ENCODE results near the gene ARHGEF37. TPM values are rescaled to one million over a fixed set of nuclear protein-coding genes. Genes with fewer than 3 reads are reported as not detected.
A peak's percentile ranks its signal among the peaks of the same experiment; 100 is the strongest.

The ARHGEF37 gene
- total RNA-seq, 1 experiment from 2014 or later: 17.0 TPM

- Histone ChIP-seq H3K9ac (ENCODE audit: low read length) (no peak overlapping the region), H3K27me3 (ENCODE audit: low read length) (no peaks in the 10 kb centered on the region), H3K36me3 (ENCODE audit: insufficient read depth, low read length) (no peaks in the 10 kb centered on the region), H3K4me1 (ENCODE audit: low read length) (peaks cover 7% of the 10 kb centered on the region), H3K9me3 (ENCODE audit: low read length) (no peaks in the 10 kb centered on the region), H2AFZ (ENCODE audit: low read length) (no peak overlapping the region), H3K27ac (ENCODE audit: low read length) (no peak overlapping the region), H3K9me2 (replicated peaks; ENCODE audit: insufficient read depth, low read length) (no peaks in the 10 kb centered on the region), H4K20me1 (ENCODE audit: insufficient read depth, low read depth, low read length) (no peaks in the 10 kb centered on the region), H3K79me2 (ENCODE audit: low read length) (no peaks in the 10 kb centered on the region), H3K4me3 (ENCODE audit: low read length) (no peak overlapping the region), H3K4me2 (ENCODE audit: low read depth, low read length, poor library complexity, severe bottlenecking) (no peak overlapping the region)
- DNase-seq: no peak
These were observed 71.4 kb downstream of the ARHGEF37 start for GRCh38 chr5:149652697-149653096.

DNA sequence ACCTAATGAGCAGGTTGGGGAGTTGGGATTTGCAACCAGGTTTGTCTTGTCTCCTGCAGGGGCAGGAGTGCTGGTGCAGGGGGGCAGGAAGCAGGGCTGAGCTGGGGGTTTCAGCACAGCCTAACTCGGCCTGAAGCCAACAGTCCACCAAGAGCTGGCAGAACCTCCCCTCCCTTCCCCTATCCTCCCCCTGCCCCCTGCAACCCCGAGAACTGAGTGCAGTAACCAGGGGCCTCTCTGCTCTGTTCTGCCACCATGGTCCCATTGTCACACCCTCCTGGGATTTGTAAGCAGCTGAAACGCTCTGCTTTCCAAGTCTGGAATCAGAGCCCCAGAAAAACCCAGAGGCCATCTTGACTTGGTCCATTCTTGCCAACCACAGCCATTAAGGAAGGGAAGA is 72.9 kb downstream of the ARHGEF37 start:
- Histone ChIP-seq H3K9me3 (ENCODE audit: low read length) (no peaks in the 10 kb centered on the region), H3K9ac (ENCODE audit: low read length) (no peak overlapping the region), H3K9me2 (replicated peaks; ENCODE audit: insufficient read depth, low read length) (no peaks in the 10 kb centered on the region), H4K20me1 (ENCODE audit: insufficient read depth, low read depth, low read length) (no peaks in the 10 kb centered on the region), H3K27ac (ENCODE audit: low read length) (no peak overlapping the region), H2AFZ (ENCODE audit: low read length) (no peak overlapping the region), H3K4me1 (ENCODE audit: low read length) (0 out of 2 replicates have a peak, but pooled peaks cover 5% of the 10 kb centered on the region), H3K4me3 (ENCODE audit: low read length) (no peak overlapping the region), H3K79me2 (ENCODE audit: low read length) (no peaks in the 10 kb centered on the region), H3K4me2 (ENCODE audit: low read depth, low read length, poor library complexity, severe bottlenecking) (no peak overlapping the region), H3K36me3 (ENCODE audit: insufficient read depth, low read length) (no peaks in the 10 kb centered on the region), H3K27me3 (ENCODE audit: low read length) (no peaks in the 10 kb centered on the region)
- DNase-seq: no peak

DNA sequence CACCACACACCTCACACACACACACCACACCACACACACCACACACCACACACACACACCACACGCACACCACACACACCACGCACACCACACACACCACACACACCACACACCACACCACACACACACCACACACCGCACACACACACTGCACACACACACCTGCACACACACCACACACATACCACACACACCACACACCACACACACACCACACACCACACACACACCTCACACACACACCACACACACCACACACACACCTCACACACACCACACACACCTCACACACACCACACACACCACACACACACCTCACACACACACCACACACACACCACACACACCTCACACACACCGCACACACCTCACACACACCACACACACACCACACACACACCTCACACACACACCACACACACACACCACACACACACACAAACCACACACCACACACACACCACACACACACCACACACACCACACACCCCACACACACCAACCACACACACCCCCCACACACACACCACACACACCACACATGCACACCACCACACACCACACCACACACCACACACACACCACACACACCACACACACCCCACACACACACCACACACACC is 73.7 kb downstream of the ARHGEF37 start:
- Histone ChIP-seq H3K27ac (ENCODE audit: low read length) (no peak overlapping the region), H3K4me1 (ENCODE audit: low read length) (0 out of 2 replicates have a peak, but pooled peaks cover 5% of the 10 kb centered on the region), H3K36me3 (ENCODE audit: insufficient read depth, low read length) (no peaks in the 10 kb centered on the region), H3K9ac (ENCODE audit: low read length) (no peak overlapping the region), H3K79me2 (ENCODE audit: low read length) (no peaks in the 10 kb centered on the region), H3K9me3 (ENCODE audit: low read length) (no peaks in the 10 kb centered on the region), H4K20me1 (ENCODE audit: insufficient read depth, low read depth, low read length) (no peaks in the 10 kb centered on the region), H3K4me3 (ENCODE audit: low read length) (no peak overlapping the region), H3K4me2 (ENCODE audit: low read depth, low read length, poor library complexity, severe bottlenecking) (no peak overlapping the region), H3K9me2 (replicated peaks; ENCODE audit: insufficient read depth, low read length) (no peaks in the 10 kb centered on the region), H3K27me3 (ENCODE audit: low read length) (no peaks in the 10 kb centered on the region), H2AFZ (ENCODE audit: low read length) (no peak overlapping the region)
- no peak for DNase-seq

DNA sequence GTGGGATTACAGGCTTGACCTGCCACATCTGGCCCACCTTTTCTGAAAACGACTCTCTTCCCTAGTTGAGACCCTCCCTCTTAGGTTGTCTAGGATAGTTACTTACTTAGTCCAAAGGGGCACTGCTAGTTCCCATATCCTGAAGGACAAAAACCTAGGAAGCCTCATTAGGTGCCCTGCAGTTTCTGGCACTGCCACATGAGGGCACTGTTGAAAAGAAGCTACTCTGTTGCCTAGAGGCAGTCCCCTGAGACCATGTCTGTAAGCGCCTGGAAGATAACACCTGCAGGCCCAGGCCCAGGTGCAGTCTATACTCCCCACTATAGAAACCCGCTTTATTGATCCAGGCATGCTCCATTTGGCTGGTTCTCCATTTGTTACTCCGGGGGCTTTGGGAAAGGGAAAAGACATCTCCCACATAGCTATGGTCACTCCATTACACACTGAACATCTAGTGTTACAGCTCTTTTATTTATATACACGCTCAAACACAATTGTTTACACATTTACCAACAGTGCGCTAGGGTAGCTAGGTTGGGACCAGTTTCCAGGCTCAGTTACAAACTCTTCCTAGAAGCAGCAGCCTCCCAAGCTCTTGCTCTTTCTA is 75.4 kb downstream of the ARHGEF37 start:
- H3K27me3 ChIP-seq (ENCODE audit: low read length): no peaks in the 10 kb centered on the region
- H2AFZ ChIP-seq (ENCODE audit: low read length): no peak overlapping the region
- no peaks in the 10 kb centered on the region for H4K20me1 ChIP-seq (ENCODE audit: insufficient read depth, low read depth, low read length)
- no peaks in the 10 kb centered on the region for H3K36me3 ChIP-seq (ENCODE audit: insufficient read depth, low read length)
- no peak overlapping the region for H3K4me2 ChIP-seq (ENCODE audit: low read depth, low read length, poor library complexity, severe bottlenecking)
- peak; percentile 88 for DNase-seq
- H3K79me2 ChIP-seq (ENCODE audit: low read length): no peaks in the 10 kb centered on the region
- H3K9me3 ChIP-seq (ENCODE audit: low read length): no peaks in the 10 kb centered on the region
- H3K4me3 ChIP-seq (ENCODE audit: low read length): no peak overlapping the region
- H3K9me2 ChIP-seq (replicated peaks; ENCODE audit: insufficient read depth, low read length): no peaks in the 10 kb centered on the region
- no peak overlapping the region for H3K9ac ChIP-seq (ENCODE audit: low read length)
- no peak overlapping the region for H3K27ac ChIP-seq (ENCODE audit: low read length)
- H3K4me1 ChIP-seq (ENCODE audit: low read length): 0 out of 2 replicates have a peak, but pooled peaks cover 5% of the 10 kb centered on the region

DNA sequence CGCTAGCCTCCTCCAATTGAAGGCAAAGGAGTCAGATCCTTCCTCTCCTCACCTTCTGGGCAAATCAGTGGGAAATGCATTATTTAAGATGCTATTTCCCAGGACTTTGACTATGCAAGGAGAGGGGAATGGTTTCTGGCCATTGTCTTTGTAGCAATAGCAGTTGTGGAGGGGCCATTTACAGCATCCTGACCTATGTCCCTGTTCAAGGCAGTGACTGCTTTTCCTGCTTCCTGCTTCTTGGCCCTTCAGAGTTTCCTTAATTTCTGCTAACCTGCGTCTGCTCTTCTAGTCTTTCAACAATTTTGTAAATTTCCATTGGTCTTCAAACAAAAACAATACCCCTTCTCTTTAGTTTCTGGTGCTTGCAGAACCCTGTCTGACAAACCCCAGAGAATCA is 76.0 kb downstream of the ARHGEF37 start:
- no peaks in the 10 kb centered on the region for H3K79me2 ChIP-seq (ENCODE audit: low read length)
- H3K27ac ChIP-seq (ENCODE audit: low read length): no peak overlapping the region
- H3K9me2 ChIP-seq (replicated peaks; ENCODE audit: insufficient read depth, low read length): no peaks in the 10 kb centered on the region
- H3K4me1 ChIP-seq (ENCODE audit: low read length): 0 out of 2 replicates have a peak, but pooled peaks cover 5% of the 10 kb centered on the region
- no peaks in the 10 kb centered on the region for H3K27me3 ChIP-seq (ENCODE audit: low read length)
- no peak for DNase-seq
- H2AFZ ChIP-seq (ENCODE audit: low read length): no peak overlapping the region
- H3K4me3 ChIP-seq (ENCODE audit: low read length): no peak overlapping the region
- no peak overlapping the region for H3K4me2 ChIP-seq (ENCODE audit: low read depth, low read length, poor library complexity, severe bottlenecking)
- no peaks in the 10 kb centered on the region for H3K36me3 ChIP-seq (ENCODE audit: insufficient read depth, low read length)
- H3K9ac ChIP-seq (ENCODE audit: low read length): no peak overlapping the region
- no peaks in the 10 kb centered on the region for H4K20me1 ChIP-seq (ENCODE audit: insufficient read depth, low read depth, low read length)
- H3K9me3 ChIP-seq (ENCODE audit: low read length): no peaks in the 10 kb centered on the region

DNA sequence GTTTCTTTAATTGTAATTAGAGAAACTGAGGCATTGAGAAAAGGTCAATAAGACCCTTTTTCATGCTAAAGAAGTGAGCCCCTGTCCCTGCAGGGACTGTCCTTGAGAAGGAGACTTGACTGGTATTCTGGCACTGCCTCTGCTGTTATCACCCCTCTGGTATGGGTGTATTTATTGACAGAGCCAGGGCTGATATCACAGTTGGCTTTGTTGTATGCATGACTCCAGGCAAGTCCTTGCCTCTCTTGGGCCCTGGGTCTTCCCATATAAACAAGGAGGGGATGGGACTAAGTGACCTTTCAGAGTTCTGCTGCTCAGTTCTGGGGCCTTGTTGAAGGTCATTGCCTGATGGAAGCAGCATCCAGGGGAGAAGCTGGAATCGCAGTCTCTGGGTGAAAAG is 77.0 kb downstream of the ARHGEF37 start:
- Histone ChIP-seq H3K36me3 (ENCODE audit: insufficient read depth, low read length) (no peaks in the 10 kb centered on the region), H3K4me1 (ENCODE audit: low read length) (0 out of 2 replicates have a peak, but pooled peaks cover 5% of the 10 kb centered on the region), H3K79me2 (ENCODE audit: low read length) (no peaks in the 10 kb centered on the region), H3K27ac (ENCODE audit: low read length) (no peak overlapping the region), H2AFZ (ENCODE audit: low read length) (no peak overlapping the region), H3K4me2 (ENCODE audit: low read depth, low read length, poor library complexity, severe bottlenecking) (no peak overlapping the region), H3K9me3 (ENCODE audit: low read length) (no peaks in the 10 kb centered on the region), H3K27me3 (ENCODE audit: low read length) (no peaks in the 10 kb centered on the region), H4K20me1 (ENCODE audit: insufficient read depth, low read depth, low read length) (no peaks in the 10 kb centered on the region), H3K4me3 (ENCODE audit: low read length) (no peak overlapping the region), H3K9me2 (replicated peaks; ENCODE audit: insufficient read depth, low read length) (no peaks in the 10 kb centered on the region), H3K9ac (ENCODE audit: low read length) (no peak overlapping the region)
- no peak for DNase-seq

- no peaks in the 10 kb centered on the region for H3K36me3 ChIP-seq (ENCODE audit: insufficient read depth, low read length)
- H3K27me3 ChIP-seq (ENCODE audit: low read length): no peaks in the 10 kb centered on the region
- DNase-seq: no peak
- H3K9ac ChIP-seq (ENCODE audit: low read length): no peak overlapping the region
- H3K27ac ChIP-seq (ENCODE audit: low read length): no peak overlapping the region
- no peaks in the 10 kb centered on the region for H4K20me1 ChIP-seq (ENCODE audit: insufficient read depth, low read depth, low read length)
- H3K79me2 ChIP-seq (ENCODE audit: low read length): no peaks in the 10 kb centered on the region
- H2AFZ ChIP-seq (ENCODE audit: low read length): no peak overlapping the region
- no peak overlapping the region for H3K4me3 ChIP-seq (ENCODE audit: low read length)
- no peaks in the 10 kb centered on the region for H3K9me2 ChIP-seq (replicated peaks; ENCODE audit: insufficient read depth, low read length)
- peaks cover 4% of the 10 kb centered on the region; the same call in 1 of the 2 replicates for H3K9me3 ChIP-seq (ENCODE audit: low read length)
- H3K4me1 ChIP-seq (ENCODE audit: low read length): peaks cover 12% of the 10 kb centered on the region
- no peak overlapping the region for H3K4me2 ChIP-seq (ENCODE audit: low read depth, low read length, poor library complexity, severe bottlenecking)
These were observed 82.8 kb downstream of the ARHGEF37 start for GRCh38 chr5:149664083-149664482.

- Histone ChIP-seq H3K9me2 (replicated peaks; ENCODE audit: insufficient read depth, low read length) (no peaks in the 10 kb centered on the region), H3K4me1 (ENCODE audit: low read length) (peaks cover 12% of the 10 kb centered on the region), H3K27ac (ENCODE audit: low read length) (no peak overlapping the region), H3K79me2 (ENCODE audit: low read length) (no peaks in the 10 kb centered on the region), H3K9ac (ENCODE audit: low read length) (no peak overlapping the region), H3K4me3 (ENCODE audit: low read length) (no peak overlapping the region), H3K9me3 (ENCODE audit: low read length) (peaks cover 4% of the 10 kb centered on the region; the same call in 1 of the 2 replicates), H4K20me1 (ENCODE audit: insufficient read depth, low read depth, low read length) (no peaks in the 10 kb centered on the region), H3K4me2 (ENCODE audit: low read depth, low read length, poor library complexity, severe bottlenecking) (no peak overlapping the region), H3K36me3 (ENCODE audit: insufficient read depth, low read length) (no peaks in the 10 kb centered on the region), H3K27me3 (ENCODE audit: low read length) (no peaks in the 10 kb centered on the region), H2AFZ (ENCODE audit: low read length) (no peak overlapping the region)
- no peak for DNase-seq
These were observed 83.5 kb downstream of the ARHGEF37 start for GRCh38 chr5:149664666-149665415.

Measured in Karpas-422 (cell line).